ENCODE data around the gene NPHP1.

GRCh38 chr2:110215566-110216158 is 10.8 kb upstream of the NPHP1 start:
- TF ChIP-seq SP1 (IDR thresholded peaks at IDR 0.05): no peak
- no peak for TF ChIP-seq RAD21 (IDR thresholded peaks at IDR 0.05)
- TF ChIP-seq, protein P1, sequence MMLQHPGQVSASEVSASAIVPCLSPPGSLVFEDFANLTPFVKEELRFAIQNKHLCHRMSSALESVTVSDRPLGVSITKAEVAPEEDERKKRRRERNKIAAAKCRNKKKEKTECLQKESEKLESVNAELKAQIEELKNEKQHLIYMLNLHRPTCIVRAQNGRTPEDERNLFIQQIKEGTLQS (IDR thresholded peaks at IDR 0.05): no peak
- TF ChIP-seq REST (IDR thresholded peaks at IDR 0.05): no peak
- no peak for TF ChIP-seq YY1 (IDR thresholded peaks at IDR 0.05)
- TF ChIP-seq, protein P2, sequence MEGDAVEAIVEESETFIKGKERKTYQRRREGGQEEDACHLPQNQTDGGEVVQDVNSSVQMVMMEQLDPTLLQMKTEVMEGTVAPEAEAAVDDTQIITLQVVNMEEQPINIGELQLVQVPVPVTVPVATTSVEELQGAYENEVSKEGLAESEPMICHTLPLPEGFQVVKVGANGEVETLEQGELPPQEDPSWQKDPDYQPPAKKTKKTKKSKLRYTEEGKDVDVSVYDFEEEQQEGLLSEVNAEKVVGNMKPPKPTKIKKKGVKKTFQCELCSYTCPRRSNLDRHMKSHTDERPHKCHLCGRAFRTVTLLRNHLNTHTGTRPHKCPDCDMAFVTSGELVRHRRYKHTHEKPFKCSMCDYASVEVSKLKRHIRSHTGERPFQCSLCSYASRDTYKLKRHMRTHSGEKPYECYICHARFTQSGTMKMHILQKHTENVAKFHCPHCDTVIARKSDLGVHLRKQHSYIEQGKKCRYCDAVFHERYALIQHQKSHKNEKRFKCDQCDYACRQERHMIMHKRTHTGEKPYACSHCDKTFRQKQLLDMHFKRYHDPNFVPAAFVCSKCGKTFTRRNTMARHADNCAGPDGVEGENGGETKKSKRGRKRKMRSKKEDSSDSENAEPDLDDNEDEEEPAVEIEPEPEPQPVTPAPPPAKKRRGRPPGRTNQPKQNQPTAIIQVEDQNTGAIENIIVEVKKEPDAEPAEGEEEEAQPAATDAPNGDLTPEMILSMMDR (IDR thresholded peaks at IDR 0.05; ENCODE audit: low read depth, low read length, missing input control): no peak
- TF ChIP-seq GABPA (IDR thresholded peaks at IDR 0.05 in 1 of 2, conservative IDR thresholded peaks at IDR 0.05 in 1 of 2): no peak
- no peak for TF ChIP-seq MAX (IDR thresholded peaks at IDR 0.05)
- TF ChIP-seq EGR1 (IDR thresholded peaks at IDR 0.05; ENCODE audit: low read depth in 2 of 2): no peak
- no peak for TF ChIP-seq RXRA (IDR thresholded peaks at IDR 0.05)
- TF ChIP-seq HNF4G (IDR thresholded peaks at IDR 0.05): no peak
- no peak for TF ChIP-seq TAF1 (conservative IDR thresholded peaks at IDR 0.05)
- no peak for TF ChIP-seq NR2F2 (IDR thresholded peaks at IDR 0.05)
